ACC112 (cell line): ENCODE data around the gene GADD45B.
A peak's percentile ranks its signal among the peaks of the same experiment; 100 is the strongest.
"Not testable (repeated sequence)": the region's sequence is repeated elsewhere in the genome, so short reads cannot be mapped to it uniquely, and the experiment has no call there.

Source experiments
- H2AFZ ChIP-seq: fragments of 200-600 bp; sonication (generic); one replicate; pipeline ENCODE4 v1.6.0; 2017; ENCODE audit warnings: antibody characterized with exemption, low read length; ENCODE audit not compliant: unreplicated experiment
- H3K27ac ChIP-seq: fragments of 200-600 bp; sonication (generic); 2 replicates; pipeline ENCODE4 v1.5.1; 2014; ENCODE audit warnings: low read depth, mild to moderate bottlenecking, antibody characterized with exemption, low read length, moderate library complexity
- H3K27me3 ChIP-seq: fragments of 200-600 bp; sonication (generic); 2 replicates; pipeline ENCODE4 v1.6.1; 2014; ENCODE audit warnings: mild to moderate bottlenecking, antibody characterized with exemption, low read length, moderate library complexity, mixed read lengths; ENCODE audit not compliant: insufficient read depth
- H3K36me3 ChIP-seq: fragments of 200-600 bp; sonication (generic); 2 replicates; pipeline ENCODE4 v1.6.1; 2016; ENCODE audit warnings: mild to moderate bottlenecking, antibody characterized with exemption, low read length, moderate library complexity, mixed read lengths; ENCODE audit not compliant: insufficient read depth
- H3K4me1 ChIP-seq: fragments of 200-600 bp; sonication (generic); one replicate; pipeline ENCODE4 v1.6.1; 2016; ENCODE audit warnings: low read length, mixed read lengths; ENCODE audit not compliant: insufficient read depth, unreplicated experiment, control insufficient read depth
- H3K4me3 ChIP-seq: fragments of 200-600 bp; sonication (generic); 2 replicates; pipeline ENCODE4 v1.5.1; 2014; ENCODE audit warnings: mild to moderate bottlenecking, low read depth, low read length
- H3K79me2 ChIP-seq: fragments of 200-600 bp; sonication (generic); one replicate; pipeline ENCODE4 v1.6.0; 2016; ENCODE audit warnings: low read length; ENCODE audit not compliant: control insufficient read depth, unreplicated experiment, insufficient read depth

GADD45B gene

DNA sequence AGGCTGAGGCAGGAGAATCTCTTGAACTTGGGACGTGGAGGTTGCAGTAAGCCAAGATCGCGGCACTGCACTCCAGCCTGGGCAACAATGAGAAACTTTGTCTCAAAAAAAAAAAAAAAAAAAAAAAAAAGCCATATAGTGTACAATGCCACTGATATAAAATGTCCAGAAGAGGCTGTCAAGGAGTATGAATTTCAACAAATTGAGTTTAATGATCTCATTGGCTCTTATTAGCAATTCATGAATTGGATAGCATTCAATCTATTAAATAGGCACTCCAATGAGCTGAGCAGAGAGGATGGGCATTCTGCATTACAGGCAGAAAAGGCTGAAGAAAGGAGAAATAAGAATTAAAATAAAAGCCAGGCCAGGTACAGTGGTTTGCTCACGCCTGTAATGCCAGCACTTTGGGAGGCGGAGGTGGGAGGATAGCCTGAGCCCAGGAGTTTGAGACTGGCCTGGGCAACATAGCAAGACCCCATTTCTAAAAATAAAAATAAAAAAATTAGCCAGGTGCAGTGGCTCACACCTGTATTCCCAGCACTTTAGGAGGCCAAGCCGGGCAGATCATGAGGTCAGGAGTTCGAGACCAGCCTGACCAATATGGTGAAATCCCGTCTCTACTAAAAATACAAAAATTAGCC lies 18.4 kb upstream of the GADD45B start:
- Histone ChIP-seq H3K4me1 (peaks cover 7% of the 10 kb centered on the region), H3K4me3 (peak overlapping the region; percentile 73), H3K27ac (no peak overlapping the region; the same call in 1 of the 2 replicates), H3K27me3 (no peaks in the 10 kb centered on the region), H2AFZ (peak overlapping the region; percentile 69), H3K79me2 (peaks cover 42% of the 10 kb centered on the region), H3K36me3 (no peaks in the 10 kb centered on the region)

GRCh38 chr19:2458054-2458453 lies 17.9 kb upstream of the GADD45B start:
- no peak overlapping the region for H3K4me3 ChIP-seq
- H3K79me2 ChIP-seq = peaks cover 39% of the 10 kb centered on the region
- no peak overlapping the region for H2AFZ ChIP-seq
- no peaks in the 10 kb centered on the region for H3K27me3 ChIP-seq
- H3K4me1 ChIP-seq = peaks cover 7% of the 10 kb centered on the region
- no peak overlapping the region for H3K27ac ChIP-seq
- H3K36me3 ChIP-seq = no peaks in the 10 kb centered on the region

- H3K79me2 ChIP-seq = peaks cover 31% of the 10 kb centered on the region
- H3K4me1 ChIP-seq, H3K27ac ChIP-seq, H3K27me3 ChIP-seq, H3K36me3 ChIP-seq, H3K4me3 ChIP-seq, H2AFZ ChIP-seq: not testable (repeated sequence)
Observed at GRCh38 chr19:2458776-2459175, 17.2 kb upstream of the GADD45B start.

DNA sequence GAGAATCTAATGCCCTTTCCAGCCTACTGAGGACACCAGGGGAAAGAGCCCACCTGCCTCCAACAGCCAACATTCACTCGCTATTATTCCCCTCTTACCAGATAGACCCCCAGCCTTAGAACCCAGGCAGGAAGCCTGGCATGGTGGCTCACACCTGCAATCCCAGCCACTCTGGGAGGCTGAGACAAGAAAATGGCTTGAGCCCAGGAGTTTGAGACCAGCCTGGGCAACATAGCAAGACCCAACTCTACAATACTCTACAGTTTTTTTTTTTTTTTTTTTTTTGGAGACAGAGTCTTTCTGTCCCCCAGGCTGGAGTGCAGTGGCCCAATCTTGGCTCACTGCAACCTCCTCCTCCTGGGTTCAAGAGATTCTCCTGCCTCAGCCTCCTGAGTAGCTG lies 15.7 kb upstream of the GADD45B start:
- Histone ChIP-seq H3K27me3 (no peaks in the 10 kb centered on the region), H3K4me1 (no peaks in the 10 kb centered on the region), H2AFZ (no peak overlapping the region), H3K4me3 (no peak overlapping the region), H3K36me3 (no peaks in the 10 kb centered on the region), H3K79me2 (peaks cover 17% of the 10 kb centered on the region), H3K27ac (no peak overlapping the region)

GRCh38 chr19:2461751-2462634 lies 13.9 kb upstream of the GADD45B start:
- H3K27ac ChIP-seq = peak overlapping the region; percentile 74
- no peaks in the 10 kb centered on the region for H3K27me3 ChIP-seq
- peak overlapping the region; percentile 86 for H3K4me3 ChIP-seq
- H3K36me3 ChIP-seq = no peaks in the 10 kb centered on the region
- H3K79me2 ChIP-seq = peaks cover 2% of the 10 kb centered on the region
- H2AFZ ChIP-seq = peak overlapping the region; percentile 98
- no peaks in the 10 kb centered on the region for H3K4me1 ChIP-seq

GRCh38 chr19:2462635-2463421 lies 13.1 kb upstream of the GADD45B start:
- Histone ChIP-seq H3K27me3 (no peaks in the 10 kb centered on the region), H3K36me3 (no peaks in the 10 kb centered on the region), H3K4me1 (no peaks in the 10 kb centered on the region), H3K4me3 (peak overlapping the region; percentile 86), H3K27ac (peak overlapping the region; percentile 74), H2AFZ (peak overlapping the region; percentile 34), H3K79me2 (no peaks in the 10 kb centered on the region)

DNA sequence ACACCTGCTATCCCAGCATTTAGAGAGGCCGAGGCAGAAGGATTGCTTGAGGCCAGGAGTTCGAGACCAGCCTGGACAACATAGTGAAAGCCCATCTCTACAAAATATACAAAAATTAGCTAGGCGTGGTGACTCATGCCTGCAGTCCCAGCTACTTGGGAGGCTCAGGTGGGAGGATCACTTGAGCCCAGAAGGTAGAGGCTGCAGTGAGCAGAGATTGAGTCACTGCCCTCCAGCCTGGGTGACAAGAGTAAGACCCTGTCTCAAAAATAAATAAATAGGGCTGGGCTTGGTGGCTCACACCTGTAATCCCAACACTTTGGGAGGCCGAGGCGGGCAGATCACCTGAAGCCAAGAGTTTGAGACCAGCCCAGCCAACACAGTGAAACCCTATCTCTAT lies 12.2 kb upstream of the GADD45B start:
- not testable (repeated sequence) for H3K79me2 ChIP-seq, H2AFZ ChIP-seq, H3K27me3 ChIP-seq, H3K4me1 ChIP-seq, H3K4me3 ChIP-seq, H3K36me3 ChIP-seq, H3K27ac ChIP-seq

DNA sequence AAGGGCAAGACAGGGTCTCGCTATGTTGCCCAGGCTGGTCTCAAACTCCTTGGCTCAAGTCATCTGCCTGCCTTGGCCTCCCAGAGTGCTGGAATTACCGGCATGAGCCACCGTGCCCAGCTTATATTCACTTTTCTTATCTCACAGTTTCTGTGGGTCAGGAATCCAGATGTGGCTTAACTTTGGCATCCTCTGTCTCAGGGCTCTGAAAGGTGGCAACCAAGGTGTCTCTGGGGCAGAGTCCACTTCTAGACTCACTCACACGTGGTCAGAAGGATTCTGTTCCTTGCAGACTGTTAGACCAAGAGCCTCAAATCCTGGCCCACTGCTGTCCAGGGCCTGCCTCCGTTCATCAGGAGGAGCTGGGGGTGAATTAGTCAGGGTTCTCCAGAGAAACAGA lies 11.5 kb upstream of the GADD45B start:
- no peaks in the 10 kb centered on the region for H3K79me2 ChIP-seq
- no peak overlapping the region; the same call in 1 of the 2 replicates for H3K27ac ChIP-seq

GRCh38 chr19:2468596-2468995 lies 7.3 kb upstream of the GADD45B start:
- no peak overlapping the region for H3K27ac ChIP-seq

More for the DNA sequence above, 11.5 kb upstream of the GADD45B start:
- Histone ChIP-seq H3K27me3 (no peaks in the 10 kb centered on the region), H3K36me3 (no peaks in the 10 kb centered on the region), H3K4me3 (no peak overlapping the region), H3K4me1 (peaks cover 10% of the 10 kb centered on the region), H2AFZ (no peak overlapping the region)

GRCh38 chr19:2469102-2469914 lies 6.6 kb upstream of the GADD45B start:
- Histone ChIP-seq H3K36me3 (no peaks in the 10 kb centered on the region), H3K27ac (peak overlapping the region; percentile 61), H3K27me3 (no peaks in the 10 kb centered on the region), H3K4me3 (no peak overlapping the region), H3K4me1 (peaks cover 16% of the 10 kb centered on the region), H2AFZ (no peak overlapping the region), H3K79me2 (no peaks in the 10 kb centered on the region)

More at GRCh38 chr19:2468596-2468995, 7.3 kb upstream of the GADD45B start:
- Histone ChIP-seq H3K36me3 (no peaks in the 10 kb centered on the region), H2AFZ (no peak overlapping the region), H3K4me3 (no peak overlapping the region), H3K79me2 (no peaks in the 10 kb centered on the region), H3K27me3 (no peaks in the 10 kb centered on the region), H3K4me1 (peaks cover 16% of the 10 kb centered on the region)
